ENCODE measurements around the gene FAM43B. TPM values are rescaled to one million over a fixed set of nuclear protein-coding genes. Genes with fewer than 3 reads are reported as not detected.
"Not testable (repeated sequence)": the region's sequence is repeated elsewhere in the genome, so short reads cannot be mapped to it uniquely, and the experiment has no call there.

The FAM43B gene, protein sequence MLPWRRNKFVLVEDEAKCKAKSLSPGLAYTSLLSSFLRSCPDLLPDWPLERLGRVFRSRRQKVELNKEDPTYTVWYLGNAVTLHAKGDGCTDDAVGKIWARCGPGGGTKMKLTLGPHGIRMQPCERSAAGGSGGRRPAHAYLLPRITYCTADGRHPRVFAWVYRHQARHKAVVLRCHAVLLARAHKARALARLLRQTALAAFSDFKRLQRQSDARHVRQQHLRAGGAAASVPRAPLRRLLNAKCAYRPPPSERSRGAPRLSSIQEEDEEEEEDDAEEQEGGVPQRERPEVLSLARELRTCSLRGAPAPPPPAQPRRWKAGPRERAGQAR
- total RNA-seq (not detected), total RNA-seq (0 reads per million in 2 donors)

GRCh38 chr1:20551945-20552727 is at the start of gene FAM43B:
FAM43B (plus strand) TSS chr1:20552573; CDS start chr1:20552974, 401 bp downstream.
- ATAC-seq, result no peak
- Mint-ChIP-seq H3K27ac (no peak within 1 kb of the TSS), H3K4me1 (peaks cover 3% of the 10 kb centered on the region), H3K36me3 (ENCODE audit: low read depth) (no peaks in the 10 kb centered on the region), H3K27me3 (peaks cover 44% of the 10 kb centered on the region), H3K4me3 (peak within 1 kb of the TSS; percentile 3)
- H3K9me3 ChIP-seq (ENCODE audit: control insufficient read depth, low read length, poor library complexity, severe bottlenecking), result no peaks in the 10 kb centered on the region
- no peak for DNase-seq

- no peak for ATAC-seq
- no peaks in the 10 kb centered on the region for H3K36me3 Mint-ChIP-seq (ENCODE audit: low read depth)
Observed at GRCh38 chr1:20505488-20505887, 46.9 kb upstream of the FAM43B start.

DNA sequence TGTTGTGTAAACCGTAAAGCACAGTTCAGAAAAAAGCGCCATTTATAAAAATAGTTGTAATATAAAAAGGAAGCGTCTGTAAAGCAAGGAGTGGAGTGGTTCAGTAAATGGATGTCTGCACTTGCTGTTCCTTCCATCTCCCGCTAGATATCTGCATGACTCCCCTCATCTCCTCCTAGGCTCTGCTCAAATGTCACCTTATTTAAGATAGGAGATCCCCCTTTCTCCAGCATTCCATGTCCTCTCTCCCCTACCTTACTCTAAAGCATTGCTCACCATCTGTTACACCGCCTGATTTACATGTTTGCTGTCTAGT is 45.2 kb upstream of the FAM43B start:
- peak; percentile 50 for ATAC-seq
- no peaks in the 10 kb centered on the region for H3K36me3 Mint-ChIP-seq (ENCODE audit: low read depth)
- no peaks in the 10 kb centered on the region for H3K9me3 ChIP-seq (ENCODE audit: control insufficient read depth, low read length, poor library complexity, severe bottlenecking)
- H3K4me1 Mint-ChIP-seq, result peaks cover 11% of the 10 kb centered on the region
- DNase-seq, result no peak
- H3K27me3 Mint-ChIP-seq, result no peaks in the 10 kb centered on the region
- H3K27ac Mint-ChIP-seq, result peak overlapping the region; percentile 93
- peak overlapping the region; percentile 87 for H3K4me3 Mint-ChIP-seq

More at GRCh38 chr1:20505488-20505887, 46.9 kb upstream of the FAM43B start:
- DNase-seq, result no peak
- no peak overlapping the region for H3K4me3 Mint-ChIP-seq
- H3K9me3 ChIP-seq (ENCODE audit: control insufficient read depth, low read length, poor library complexity, severe bottlenecking), result no peaks in the 10 kb centered on the region
- peak overlapping the region; percentile 70 for H3K27ac Mint-ChIP-seq
- H3K4me1 Mint-ChIP-seq, result peaks cover 11% of the 10 kb centered on the region
- H3K27me3 Mint-ChIP-seq, result no peaks in the 10 kb centered on the region

- ATAC-seq (peak; percentile 89), DNase-seq (peak; percentile 77 to 87 (median 80))
- Mint-ChIP-seq H3K27ac (peak within 1 kb of the TSS; percentile 93), H3K36me3 (ENCODE audit: low read depth) (no peaks in the 10 kb centered on the region), H3K4me1 (peaks cover 11% of the 10 kb centered on the region), H3K4me3 (peak within 1 kb of the TSS; percentile 87), H3K27me3 (peaks cover 2% of the 10 kb centered on the region)
- H3K9me3 ChIP-seq (ENCODE audit: control insufficient read depth, low read length, poor library complexity, severe bottlenecking), result no peaks in the 10 kb centered on the region
Observed at GRCh38 chr1:20507564-20508410, 44.6 kb upstream of the FAM43B start, which contains the start of gene MUL1. MUL1 (minus strand) TSS chr1:20508151; CDS start chr1:20508024, 127 bp downstream.

- Mint-ChIP-seq H3K27me3 (peaks cover 8% of the 10 kb centered on the region), H3K4me1 (peaks cover 11% of the 10 kb centered on the region), H3K27ac (peak overlapping the region; percentile 93), H3K36me3 (ENCODE audit: low read depth) (no peaks in the 10 kb centered on the region), H3K4me3 (peak overlapping the region; percentile 87)
- no peak for ATAC-seq
- DNase-seq, result no peak
- H3K9me3 ChIP-seq (ENCODE audit: control insufficient read depth, low read length, poor library complexity, severe bottlenecking), result no peaks in the 10 kb centered on the region
Observed at GRCh38 chr1:20508411-20508771, 44.0 kb upstream of the FAM43B start.

DNA sequence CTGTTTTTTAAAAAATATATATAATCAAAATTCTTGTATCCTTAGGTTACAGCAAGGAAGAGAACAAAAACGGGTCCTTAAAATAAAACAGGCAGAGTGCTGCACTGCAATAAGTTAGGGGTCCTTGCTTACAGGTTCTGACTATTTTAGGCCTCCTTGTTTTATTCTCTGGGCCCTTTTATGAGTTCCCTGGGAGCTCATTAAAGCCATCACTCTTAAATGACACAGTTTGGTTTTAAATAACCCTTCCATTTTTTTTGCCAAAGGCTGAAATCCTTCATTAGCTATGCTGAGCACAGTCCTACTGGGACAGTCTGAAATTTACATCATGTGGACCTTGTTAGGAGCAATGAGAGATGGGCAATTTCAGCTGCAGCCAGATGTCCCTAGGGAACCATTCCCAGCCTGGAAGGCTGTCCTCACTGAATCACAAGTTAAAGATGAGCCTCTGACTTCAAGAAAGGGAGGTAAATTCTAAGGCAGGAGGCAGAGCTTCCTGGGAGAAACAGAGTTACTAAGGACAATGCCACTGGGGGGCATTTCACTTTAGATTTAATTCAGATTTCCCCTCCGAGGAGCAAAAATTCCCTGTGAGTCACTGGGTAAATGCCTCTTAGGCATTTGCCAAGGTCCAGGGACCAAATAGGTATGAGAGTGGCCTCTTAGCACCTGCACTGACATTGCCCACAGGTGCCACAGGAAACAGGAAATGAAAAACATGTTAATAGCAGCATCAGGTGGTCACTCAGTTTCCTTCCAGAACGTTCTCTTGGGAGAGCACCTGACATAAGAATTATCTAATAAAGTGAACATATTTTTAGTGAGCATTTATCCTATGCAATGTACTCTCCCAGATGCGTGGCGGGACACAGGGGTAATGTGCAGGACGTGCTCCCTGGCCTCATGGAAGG is 40.6 kb upstream of the FAM43B start:
- ATAC-seq (no peak), DNase-seq (no peak)
- Mint-ChIP-seq H3K27me3 (peaks cover 16% of the 10 kb centered on the region), H3K36me3 (ENCODE audit: low read depth) (peaks cover 2% of the 10 kb centered on the region), H3K4me1 (peaks cover 4% of the 10 kb centered on the region), H3K27ac (no peak overlapping the region), H3K4me3 (no peak overlapping the region)
- no peaks in the 10 kb centered on the region for H3K9me3 ChIP-seq (ENCODE audit: control insufficient read depth, low read length, poor library complexity, severe bottlenecking)

DNA sequence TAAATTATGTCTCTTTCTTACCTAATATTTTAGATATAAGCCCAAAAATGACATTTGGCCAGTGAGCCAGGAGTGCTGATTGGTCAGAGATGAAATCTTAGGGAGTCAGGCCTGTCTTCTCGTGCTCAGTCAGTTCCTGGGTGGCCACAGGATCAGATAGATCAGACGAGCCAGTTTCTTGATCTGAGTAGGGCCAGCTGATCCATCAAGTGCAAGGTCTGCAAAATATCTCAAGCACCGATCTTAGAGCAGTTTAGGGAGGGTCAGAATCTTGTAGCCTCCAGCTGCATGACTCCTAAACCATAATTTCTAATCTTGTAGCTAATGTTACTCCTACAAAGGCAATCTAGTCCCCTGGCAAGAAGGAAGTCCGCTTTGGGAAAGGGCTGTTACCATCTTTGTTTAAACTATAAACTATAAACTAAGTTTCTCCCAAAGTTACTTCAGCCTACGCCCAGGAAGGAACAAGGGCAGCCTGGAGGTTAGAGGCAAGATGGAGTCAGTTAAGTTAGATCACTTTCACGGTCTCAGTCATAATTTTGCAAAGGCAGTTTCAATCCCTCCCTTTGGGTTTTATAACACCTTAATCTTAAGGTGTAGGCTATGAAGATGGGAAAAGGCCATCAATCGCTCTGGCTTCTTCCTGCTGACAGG is 32.6 kb upstream of the FAM43B start:
- DNase-seq; H3K4me1 Mint-ChIP-seq; H3K9me3 ChIP-seq (ENCODE audit: control insufficient read depth, low read length, poor library complexity, severe bottlenecking); H3K36me3 Mint-ChIP-seq (ENCODE audit: low read depth); H3K27ac Mint-ChIP-seq; ATAC-seq; H3K4me3 Mint-ChIP-seq: not testable (repeated sequence)
- peaks cover 27% of the 10 kb centered on the region for H3K27me3 Mint-ChIP-seq

DNA sequence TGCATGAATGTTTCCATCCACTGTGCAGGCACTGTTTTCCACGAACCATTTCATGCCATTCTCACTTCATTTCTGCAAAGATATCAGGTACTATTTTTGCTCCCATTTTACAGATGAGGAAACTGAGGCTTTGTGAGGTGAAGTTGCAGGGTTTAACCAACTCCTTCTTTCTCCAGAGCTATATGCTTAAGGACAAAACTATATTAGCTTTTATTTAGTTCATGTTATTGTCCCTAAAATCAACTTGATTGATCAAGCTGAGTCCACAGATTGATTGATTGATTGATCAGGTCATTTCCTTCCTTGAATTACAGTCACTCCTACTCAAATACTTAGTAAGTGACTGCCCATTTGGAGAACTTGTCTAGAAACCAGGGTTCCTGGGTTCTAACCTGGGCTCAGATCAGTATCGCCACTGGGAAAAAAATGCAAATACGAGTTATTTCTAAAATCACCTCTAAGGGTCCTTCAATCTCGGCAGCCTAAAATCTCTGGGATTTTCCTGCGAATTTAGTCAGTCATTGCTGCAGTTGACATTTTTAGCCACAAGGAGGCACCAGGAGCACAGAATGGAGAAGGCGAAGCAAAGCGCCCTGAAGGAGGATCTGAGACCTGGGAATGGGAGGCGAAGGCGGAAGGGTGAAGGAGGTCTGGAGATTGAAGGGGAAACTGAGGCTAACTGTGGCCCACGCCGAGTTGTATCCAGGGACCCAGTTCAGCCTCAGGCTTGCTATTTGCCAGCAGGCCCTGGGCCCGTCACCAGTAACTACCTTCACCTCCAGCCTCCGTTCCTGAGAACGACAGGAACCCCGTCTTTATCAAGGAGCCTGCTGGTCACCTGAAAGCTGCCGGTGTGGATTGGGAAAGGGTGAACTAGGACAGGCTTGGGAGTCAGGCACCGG is 30.2 kb upstream of the FAM43B start:
- H3K4me1 Mint-ChIP-seq, result peaks cover 6% of the 10 kb centered on the region
- peaks cover 2% of the 10 kb centered on the region for H3K36me3 Mint-ChIP-seq (ENCODE audit: low read depth)
- H3K27ac Mint-ChIP-seq, result peak overlapping the region; percentile 24
- H3K27me3 Mint-ChIP-seq, result peaks cover 36% of the 10 kb centered on the region
- peak; percentile 57 for ATAC-seq
- peak; percentile 25 to 64 (median 44) for DNase-seq
- H3K9me3 ChIP-seq (ENCODE audit: control insufficient read depth, low read length, poor library complexity, severe bottlenecking), result no peaks in the 10 kb centered on the region
- no peak overlapping the region for H3K4me3 Mint-ChIP-seq

DNA sequence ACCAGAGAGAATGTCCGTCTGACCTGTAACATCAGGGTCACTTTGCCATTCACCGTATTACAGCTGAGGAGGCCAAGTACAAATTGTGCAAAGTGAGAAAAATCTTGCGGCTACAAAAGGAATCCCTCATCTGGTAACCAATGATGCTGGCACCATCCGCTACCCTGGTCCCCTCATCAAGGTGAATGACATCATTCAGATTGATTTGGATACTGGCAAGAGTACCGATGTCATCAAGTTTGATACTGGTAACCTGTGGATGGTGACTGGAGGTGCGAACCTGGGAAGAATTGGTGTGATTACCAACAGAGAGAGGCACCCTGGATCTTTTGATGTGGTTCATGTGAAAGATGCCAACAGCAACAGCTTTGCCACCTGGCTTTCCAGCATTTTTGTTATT is 26.1 kb upstream of the FAM43B start:
- Mint-ChIP-seq H3K4me3 (no peak overlapping the region), H3K27ac (no peak overlapping the region), H3K27me3 (peaks cover 59% of the 10 kb centered on the region), H3K36me3 (ENCODE audit: low read depth) (peaks cover 6% of the 10 kb centered on the region), H3K4me1 (peaks cover 6% of the 10 kb centered on the region)
- ATAC-seq (no peak), DNase-seq (no peak)
- no peaks in the 10 kb centered on the region for H3K9me3 ChIP-seq (ENCODE audit: control insufficient read depth, low read length, poor library complexity, severe bottlenecking)

DNA sequence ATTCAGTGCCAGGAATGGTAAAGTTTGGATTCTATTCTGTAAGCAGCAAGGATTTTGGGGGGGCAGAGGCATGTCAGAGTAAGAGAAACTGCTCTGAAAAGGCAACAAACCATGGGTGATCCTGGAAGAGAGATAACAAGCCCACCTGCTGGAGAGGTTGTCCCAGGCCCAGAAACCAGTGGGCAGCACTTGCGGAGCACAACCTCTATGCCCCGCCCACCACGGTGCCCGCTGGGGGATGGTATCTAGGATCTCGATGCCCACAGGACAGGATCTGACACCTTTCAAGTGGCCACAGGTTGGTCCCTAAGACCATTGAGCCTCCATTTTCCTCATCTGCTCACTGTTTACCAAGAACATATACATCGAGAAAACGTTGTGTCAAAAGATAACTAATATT is 24.2 kb upstream of the FAM43B start:
- H3K9me3 ChIP-seq (ENCODE audit: control insufficient read depth, low read length, poor library complexity, severe bottlenecking), result no peaks in the 10 kb centered on the region
- ATAC-seq (no peak), DNase-seq (no peak)
- H3K36me3 Mint-ChIP-seq (ENCODE audit: low read depth), result peaks cover 6% of the 10 kb centered on the region
- peaks cover 3% of the 10 kb centered on the region for H3K4me1 Mint-ChIP-seq
- H3K27ac Mint-ChIP-seq, result no peak overlapping the region
- peaks cover 66% of the 10 kb centered on the region for H3K27me3 Mint-ChIP-seq
- no peak overlapping the region for H3K4me3 Mint-ChIP-seq

DNA sequence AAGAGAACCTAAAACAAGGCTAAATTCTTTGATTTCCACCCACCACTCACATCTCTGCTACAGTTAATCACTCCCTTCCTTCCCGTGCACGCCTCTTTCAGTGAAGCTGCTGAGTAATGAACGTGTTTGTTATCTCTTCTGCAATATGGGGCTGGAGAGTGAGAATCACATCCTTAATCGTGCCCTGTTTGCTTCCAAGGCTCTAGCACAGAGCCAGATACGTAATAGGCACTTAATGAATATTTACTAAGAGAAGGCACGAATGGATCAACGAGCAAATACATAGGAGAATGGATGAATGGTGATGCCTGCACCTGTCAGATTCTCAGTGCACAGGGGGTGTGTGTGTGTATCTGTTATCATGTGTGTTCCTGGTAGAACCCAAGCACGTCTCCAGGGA is 22.1 kb upstream of the FAM43B start:
- H3K4me1 Mint-ChIP-seq, result peaks cover 8% of the 10 kb centered on the region
- H3K9me3 ChIP-seq (ENCODE audit: control insufficient read depth, low read length, poor library complexity, severe bottlenecking), result no peaks in the 10 kb centered on the region
- H3K27ac Mint-ChIP-seq, result no peak overlapping the region
- peaks cover 14% of the 10 kb centered on the region for H3K36me3 Mint-ChIP-seq (ENCODE audit: low read depth)
- no peak for ATAC-seq
- H3K4me3 Mint-ChIP-seq, result no peak overlapping the region
- DNase-seq, result no peak
- H3K27me3 Mint-ChIP-seq, result peaks cover 87% of the 10 kb centered on the region
